ENCODE results near the gene S100A14. TPM values are rescaled to one million over a fixed set of nuclear protein-coding genes. Genes with fewer than 3 reads are reported as not detected.

Gene S100A14
- total and polyA plus RNA-seq, 2 of the 13 experiments (the other 11 are each of a cell fraction or from before 2014, with no cell fraction given): 1.4 to 7.7 TPM

GRCh38 chr1:153627715-153628626 is 11.8 kb upstream of the S100A14 start, which contains the start of gene S100A1 (continued):
- TF ChIP-seq HOXA3 (CRISPR knock-in tag; IDR thresholded peaks at IDR 0.05) (no peak; the same call in 1 of the 2 replicates), TSC22D2 (CRISPR knock-in tag; IDR thresholded peaks at IDR 0.05; ENCODE audit: borderline replicate concordance) (peak; percentile 17; the same call in 1 of the 2 replicates), HDAC1 (CRISPR knock-in tag; IDR thresholded peaks at IDR 0.05) (peak; percentile 57), POLR2AphosphoS2 (IDR thresholded peaks at IDR 0.05; ENCODE audit: low read depth, low read length) (no peak), SALL1 (CRISPR knock-in tag; IDR thresholded peaks at IDR 0.05) (no peak), BRCA1 (CRISPR knock-in tag; IDR thresholded peaks at IDR 0.05) (no peak), ZFP90 (CRISPR knock-in tag; IDR thresholded peaks at IDR 0.05; ENCODE audit: borderline replicate concordance) (no peak), SIX1 (CRISPR knock-in tag; IDR thresholded peaks at IDR 0.05; ENCODE audit: borderline replicate concordance) (no peak), ATF5 (CRISPR knock-in tag; IDR thresholded peaks at IDR 0.05; ENCODE audit: low read depth) (no peak), BCL3 (CRISPR knock-in tag; IDR thresholded peaks at IDR 0.05) (no peak), FOXP4 (CRISPR knock-in tag; IDR thresholded peaks at IDR 0.05) (no peak), TBL1XR1 (IDR thresholded peaks at IDR 0.05; ENCODE audit: borderline replicate concordance, low read length, partially characterized antibody) (no peak), MAFK (conservative IDR thresholded peaks at IDR 0.05 in 1 of 2, IDR thresholded peaks at IDR 0.05 in 1 of 2; ENCODE audit: low read length in 2 of 2) (no peak), ZNF512B (CRISPR knock-in tag; IDR thresholded peaks at IDR 0.05; ENCODE audit: borderline replicate concordance) (no peak), ATF6 (CRISPR knock-in tag; conservative IDR thresholded peaks at IDR 0.05) (no peak), ZNF674 (CRISPR knock-in tag; IDR thresholded peaks at IDR 0.05; ENCODE audit: low read depth) (no peak), THYN1 (CRISPR knock-in tag; IDR thresholded peaks at IDR 0.05; ENCODE audit: borderline replicate concordance, low read depth) (no peak), CAMTA2 (CRISPR knock-in tag; IDR thresholded peaks at IDR 0.05; ENCODE audit: borderline replicate concordance) (no peak)

Data from HepG2 (cell line).